ENCODE measurements around the gene PIGT.

Gene PIGT

DNA sequence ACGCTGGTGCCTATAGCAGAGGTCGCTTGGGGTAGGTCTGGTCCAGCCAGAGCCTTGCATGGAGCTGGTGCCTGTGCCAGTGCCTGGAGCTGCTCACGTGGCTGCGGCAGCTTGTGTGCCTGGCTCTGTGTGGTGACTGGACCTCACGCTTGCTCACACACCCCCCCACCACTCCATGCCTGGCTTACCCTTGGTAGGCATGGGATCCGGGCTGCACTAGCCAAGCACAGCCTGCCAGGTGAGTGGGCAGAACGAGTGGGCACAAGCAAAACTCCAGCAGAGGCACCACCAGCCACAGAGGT lies 20.9 kb upstream of the PIGT start:
- no peak overlapping the region for H3K4me3 ChIP-seq (ENCODE audit: low read length)
- no peak for DNase-seq (ENCODE audit: low read depth, low spot score)

- no peak for DNase-seq (ENCODE audit: low read depth, low spot score)
- no peak overlapping the region for H3K4me3 ChIP-seq (ENCODE audit: low read length)
These were observed 16.9 kb upstream of the PIGT start for GRCh38 chr20:45399018-45399417.

DNA sequence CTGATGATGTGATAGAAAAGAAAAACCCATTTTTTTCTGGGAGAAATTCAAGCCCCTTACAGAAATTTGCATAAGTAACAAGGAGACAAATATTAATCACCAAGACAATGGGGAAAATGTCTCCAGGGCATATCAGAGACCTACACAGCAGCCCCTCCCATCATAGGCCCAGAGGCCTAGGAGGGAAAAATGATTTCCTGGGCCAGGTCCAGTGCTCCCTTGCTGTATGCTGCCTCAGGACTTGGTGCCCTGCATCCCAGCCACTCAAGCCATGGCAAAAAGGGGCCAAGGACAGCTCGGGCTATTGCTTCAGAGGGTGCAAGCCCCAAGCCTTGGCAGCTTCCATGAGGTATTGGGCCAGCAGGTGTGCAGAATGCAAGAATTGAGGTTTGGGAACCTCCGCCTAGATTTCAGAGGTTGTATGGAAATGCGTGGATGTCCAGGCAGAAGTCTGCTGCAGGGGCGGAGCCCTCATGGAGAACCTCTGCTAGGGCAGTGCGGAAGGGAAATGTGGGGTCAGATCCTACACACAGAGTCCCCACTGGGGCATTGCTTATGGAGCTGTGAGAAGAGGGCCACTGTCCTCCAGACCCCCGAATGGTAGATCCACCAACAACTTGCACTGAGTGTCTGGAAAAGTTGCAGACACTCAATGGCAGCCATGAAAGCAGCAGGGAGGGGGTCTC lies 15.5 kb upstream of the PIGT start:
- no peak overlapping the region for H3K4me3 ChIP-seq (ENCODE audit: low read length)
- DNase-seq (ENCODE audit: low read depth, low spot score): no peak

DNA sequence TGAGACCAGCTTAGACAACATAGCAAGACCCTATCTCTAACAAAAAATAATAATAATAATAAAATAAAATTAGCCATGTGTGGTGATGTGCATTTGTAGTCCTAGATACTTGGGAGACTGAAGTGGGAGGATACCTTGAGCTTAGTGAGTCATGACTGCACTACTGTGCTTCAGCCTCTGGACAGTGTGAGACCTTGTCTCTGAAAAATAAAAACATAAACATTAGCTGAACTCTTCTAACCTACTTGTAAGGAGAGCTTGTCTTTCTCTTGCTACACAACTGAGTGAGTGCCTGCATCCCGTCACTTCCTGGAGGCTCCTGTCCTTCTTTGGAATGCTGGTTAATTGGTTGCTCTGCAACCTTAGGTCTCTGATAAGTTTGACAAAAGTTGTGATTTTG lies 13.0 kb upstream of the PIGT start:
- no peak overlapping the region for H3K4me3 ChIP-seq (ENCODE audit: low read length)
- no peak for DNase-seq (ENCODE audit: low read depth, low spot score)

- no peak for DNase-seq (ENCODE audit: low read depth, low spot score)
These were observed 11.5 kb upstream of the PIGT start for GRCh38 chr20:45404438-45404837.

DNA sequence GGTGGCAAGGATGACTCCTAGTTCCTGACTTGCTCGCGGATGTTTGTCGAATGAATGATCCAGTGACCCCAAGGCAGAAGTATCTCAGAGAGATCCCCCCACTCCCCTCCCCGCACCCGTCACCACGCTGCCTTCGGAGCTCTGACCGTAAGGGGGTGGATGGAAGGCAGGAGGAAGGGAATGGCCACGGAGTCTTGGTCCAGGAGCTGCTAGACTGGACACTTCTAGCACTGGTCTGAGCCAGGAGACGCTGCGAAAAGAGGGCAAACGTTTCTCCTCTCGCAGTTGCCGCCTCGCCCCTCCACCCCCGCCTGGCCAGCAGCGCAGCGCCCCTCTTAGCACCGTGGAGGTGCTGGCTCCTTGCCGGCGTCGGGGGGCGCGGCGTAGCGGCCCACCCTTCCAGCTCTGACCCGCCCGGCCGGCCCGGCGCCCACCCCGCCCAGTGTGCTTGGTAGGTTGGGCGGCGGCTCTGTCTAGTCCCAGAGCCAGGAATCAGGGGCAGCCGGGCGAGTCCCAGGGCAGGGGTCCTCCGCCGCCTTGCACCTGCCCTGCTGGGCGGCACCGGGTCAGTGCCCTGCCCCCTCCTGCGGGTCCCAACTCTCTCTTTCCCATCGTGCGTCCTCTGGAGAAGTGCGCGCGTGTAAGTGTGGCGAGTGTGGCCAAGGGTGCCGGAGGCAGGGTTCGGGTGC lies 10.2 kb upstream of the PIGT start:
- no peak for DNase-seq (ENCODE audit: low read depth, low spot score)
- peak overlapping the region; percentile 77 for H3K4me3 ChIP-seq (ENCODE audit: low read length)

More at GRCh38 chr20:45404438-45404837, 11.5 kb upstream of the PIGT start:
- no peak overlapping the region for H3K4me3 ChIP-seq (ENCODE audit: low read length)

DNA sequence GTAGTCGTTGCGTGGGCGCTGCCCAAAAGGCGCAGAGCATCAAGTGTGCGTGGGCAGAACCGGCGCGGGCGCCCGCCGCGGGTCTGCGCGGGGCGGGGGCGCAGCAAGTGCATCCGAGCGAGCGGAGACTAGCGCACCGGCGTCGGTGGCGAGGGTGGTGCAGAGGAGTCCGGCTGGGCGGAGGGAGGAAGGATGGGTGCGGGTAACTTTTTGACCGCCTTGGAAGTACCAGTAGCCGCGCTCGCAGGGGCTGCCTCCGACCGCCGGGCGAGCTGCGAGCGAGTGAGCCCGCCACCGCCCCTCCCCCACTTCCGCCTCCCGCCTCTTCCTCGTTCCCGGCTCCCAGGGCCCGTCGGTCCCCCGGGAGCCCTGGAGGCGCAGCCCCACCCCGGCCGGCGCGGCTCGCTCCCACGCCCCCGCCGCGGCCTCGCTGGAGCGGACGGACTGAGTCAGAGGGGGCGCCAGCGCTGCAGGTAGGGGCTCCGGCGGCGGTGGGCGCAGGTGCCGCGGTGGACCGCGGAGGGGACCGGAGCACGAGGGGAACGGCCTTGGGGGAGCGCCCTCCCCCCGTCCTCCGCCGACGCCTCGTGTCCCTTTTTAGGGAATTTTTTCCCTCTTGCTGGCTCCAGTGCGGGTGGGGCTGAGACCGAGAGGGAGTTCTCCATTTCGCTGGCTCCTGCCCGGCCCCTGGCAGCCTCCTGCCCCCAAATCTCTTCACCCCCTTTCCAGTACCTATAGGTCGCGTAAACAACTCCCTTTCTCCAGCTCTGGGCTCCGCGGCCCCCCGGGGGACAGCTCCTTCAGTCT lies 9.5 kb upstream of the PIGT start:
- peak overlapping the region; percentile 77 for H3K4me3 ChIP-seq (ENCODE audit: low read length)
- peak; percentile 14 for DNase-seq (ENCODE audit: low read depth, low spot score)

- DNase-seq (ENCODE audit: low read depth, low spot score): no peak
- peak overlapping the region; percentile 77 for H3K4me3 ChIP-seq (ENCODE audit: low read length)
These were observed 8.7 kb upstream of the PIGT start for GRCh38 chr20:45407067-45407745.

DNA sequence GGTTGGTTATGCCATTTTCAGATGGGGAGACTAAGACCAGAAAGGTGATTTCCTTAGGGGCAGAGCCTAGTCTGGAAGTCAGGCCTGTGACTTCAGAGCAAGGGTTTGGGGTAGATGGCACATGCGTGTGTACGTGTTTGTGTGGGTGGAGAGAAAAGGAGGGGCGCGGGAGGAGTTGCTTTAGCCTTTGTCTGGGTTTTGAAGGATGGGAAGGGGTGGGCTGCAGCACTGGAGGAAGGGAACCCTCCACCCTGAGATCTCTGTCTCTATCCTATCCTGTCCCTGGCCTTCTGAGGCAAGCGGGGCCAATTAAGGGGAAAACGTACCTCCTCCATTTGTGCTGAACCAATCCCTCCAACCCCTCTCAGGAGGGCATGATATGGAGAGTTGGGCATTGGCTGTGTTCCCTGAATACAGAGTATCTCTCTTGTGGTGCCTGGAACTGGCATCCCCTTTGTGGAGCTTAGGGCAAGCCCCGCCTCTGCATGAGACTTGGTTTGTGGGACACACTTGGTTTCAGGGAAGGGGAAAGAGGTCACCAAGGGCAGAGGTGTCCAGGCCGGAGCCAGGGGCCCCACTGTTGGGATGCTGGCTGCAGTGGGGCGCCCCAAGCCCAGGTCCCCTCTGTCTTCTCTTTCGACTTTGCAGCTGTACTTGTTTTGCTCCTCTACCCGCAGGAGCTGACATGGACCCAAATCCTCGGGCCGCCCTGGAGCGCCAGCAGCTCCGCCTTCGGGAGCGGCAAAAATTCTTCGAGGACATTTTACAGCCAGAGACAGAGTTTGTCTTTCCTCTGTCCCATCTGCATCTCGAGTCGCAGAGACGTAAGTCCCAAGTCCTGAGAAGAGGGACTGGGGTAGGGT lies 7.9 kb upstream of the PIGT start, which contains the start of gene DBNDD2:
Gene DBNDD2, plus strand, starts transcription at position 507 of the 863 bp plus-strand sequence. Its CDS starts 179 bp downstream, at position 686.
- no peak for DNase-seq (ENCODE audit: low read depth, low spot score)

GRCh38 chr20:45408646-45409213 lies 7.2 kb upstream of the PIGT start:
- DNase-seq (ENCODE audit: low read depth, low spot score): no peak
- H3K4me3 ChIP-seq (ENCODE audit: low read length): no peak overlapping the region

More for the DNA sequence above, 7.9 kb upstream of the PIGT start, which contains the start of gene DBNDD2:
- peak within 1 kb of the TSS; percentile 77 for H3K4me3 ChIP-seq (ENCODE audit: low read length)

GRCh38 chr20:45409521-45410272 lies 6.2 kb upstream of the PIGT start:
- DNase-seq (ENCODE audit: low read depth, low spot score): no peak
- no peak overlapping the region for H3K4me3 ChIP-seq (ENCODE audit: low read length)

DNA sequence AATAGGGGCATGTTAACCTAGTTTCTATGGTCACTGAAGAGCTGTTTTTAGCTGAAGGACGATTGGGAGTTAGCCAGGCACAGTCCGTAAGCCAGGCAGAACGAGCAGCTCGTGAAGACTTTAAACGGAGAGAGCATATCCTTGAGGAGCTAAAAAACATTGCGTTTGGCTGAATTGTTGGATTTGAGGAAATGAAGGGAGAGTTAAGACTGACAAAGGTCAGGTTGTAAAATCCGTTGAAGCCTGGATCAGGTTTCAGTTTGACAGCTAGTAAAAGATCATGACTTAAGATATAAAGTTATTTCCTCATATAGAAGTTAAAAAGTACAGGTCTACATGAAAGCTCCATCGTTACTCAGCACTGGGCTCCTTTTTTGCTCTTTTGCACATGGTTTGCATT lies 5.1 kb upstream of the PIGT start:
- no peak for DNase-seq (ENCODE audit: low read depth, low spot score)
- H3K4me3 ChIP-seq (ENCODE audit: low read length): no peak overlapping the region

DNA sequence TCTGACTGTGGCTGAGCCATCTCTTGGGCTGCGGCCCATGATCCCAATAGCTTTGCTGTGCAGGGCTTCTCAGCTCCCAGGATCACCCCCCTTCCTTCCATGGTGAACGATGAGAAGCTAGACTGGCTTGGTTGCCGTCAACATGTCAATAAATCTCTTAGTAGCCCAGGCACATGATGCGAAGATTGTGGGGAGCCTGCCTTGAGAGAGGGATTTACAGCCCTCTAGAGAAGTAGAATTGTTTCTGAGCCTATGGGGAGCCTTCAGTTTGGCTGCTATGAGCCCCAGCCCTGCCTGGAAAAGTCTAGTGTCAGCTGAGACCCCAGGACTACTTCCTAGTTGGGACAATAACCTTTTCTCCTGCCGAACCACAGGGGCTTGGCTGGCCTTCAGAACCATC lies 3.3 kb upstream of the PIGT start:
- no peak for DNase-seq (ENCODE audit: low read depth, low spot score)
- H3K4me3 ChIP-seq (ENCODE audit: low read length): no peak overlapping the region

- DNase-seq (ENCODE audit: low read depth, low spot score): no peak
- H3K4me3 ChIP-seq (ENCODE audit: low read length): no peak overlapping the region
These were observed 2.5 kb upstream of the PIGT start for GRCh38 chr20:45413479-45413878.

GRCh38 chr20:45416917-45417316 lies 976 bp downstream of the PIGT start:
- DNase-seq (ENCODE audit: low read depth, low spot score): no peak
- peak overlapping the region; percentile 98 for H3K4me3 ChIP-seq (ENCODE audit: low read length)

DNA sequence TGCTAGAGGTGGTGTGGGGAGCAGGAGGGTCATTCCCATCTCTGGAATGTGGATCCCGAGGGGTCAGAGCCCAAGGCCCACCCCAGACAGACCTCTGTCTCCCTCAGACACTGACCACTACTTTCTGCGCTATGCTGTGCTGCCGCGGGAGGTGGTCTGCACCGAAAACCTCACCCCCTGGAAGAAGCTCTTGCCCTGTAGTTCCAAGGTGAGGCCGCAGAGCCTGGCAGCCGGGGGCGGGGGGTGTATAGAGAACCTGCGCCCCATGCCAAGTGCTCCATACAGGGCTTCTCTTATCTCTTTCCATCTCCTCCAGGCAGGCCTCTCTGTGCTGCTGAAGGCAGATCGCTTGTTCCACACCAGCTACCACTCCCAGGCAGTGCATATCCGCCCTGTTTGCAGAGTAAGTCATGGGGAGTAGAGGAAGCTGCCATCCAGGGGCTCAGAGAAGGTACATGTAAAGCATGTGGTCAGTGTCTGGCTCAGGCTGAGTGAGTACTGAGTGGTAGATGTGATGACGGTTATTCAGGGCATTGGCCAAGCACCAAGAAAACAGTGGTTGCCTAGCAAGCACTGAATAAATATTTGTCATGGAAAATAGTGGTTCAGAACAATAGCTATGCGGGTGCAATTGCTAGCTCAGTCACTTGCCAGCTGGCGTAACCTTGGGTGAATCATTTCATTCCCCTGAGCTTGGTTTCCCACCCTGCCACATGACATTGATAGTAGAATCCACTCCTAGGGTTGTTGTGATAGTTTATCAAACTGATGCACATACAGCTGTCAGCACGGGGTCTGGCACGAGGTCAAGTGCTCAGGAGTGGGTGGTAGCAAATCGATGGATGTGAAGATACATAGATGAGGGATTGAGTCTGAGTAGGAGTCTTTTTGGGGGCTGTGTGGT lies 3.5 kb downstream of the PIGT start:
- no peak for DNase-seq (ENCODE audit: low read depth, low spot score)
- no peak overlapping the region for H3K4me3 ChIP-seq (ENCODE audit: low read length)

- no peak overlapping the region for H3K4me3 ChIP-seq (ENCODE audit: low read length)
- no peak for DNase-seq (ENCODE audit: low read depth, low spot score)
These were observed 4.2 kb downstream of the PIGT start for GRCh38 chr20:45420125-45420524.
